ENCODE data around the gene OR8B3. TPM values are rescaled to one million over a fixed set of nuclear protein-coding genes. Genes with fewer than 3 reads are reported as not detected.

The OR8B3 gene
- total and polyA plus RNA-seq, 2 donors (not counting 3 experiments of a cell fraction or from before 2014, with no cell fraction given) = not detected

- no TSS peak for BruUV-seq (replicated peaks)
Measured at GRCh38 chr11:124424384-124424921, 25.6 kb upstream of the OR8B3 start, which contains the start of gene OR8B4. Gene OR8B4 (minus strand): TSS chr11:124424871. CDS start chr11:124424871, 0 bp downstream.

More at GRCh38 chr11:124424384-124424921, 25.6 kb upstream of the OR8B3 start, which contains the start of gene OR8B4:
- ChIA-PET POLR2A (no interaction called here), CTCF (interaction anchor here (1.7 kb wide), 1 partner anchor 8 kb away, joined by 6 read pairs; no protein-coding TSS in a partner anchor)
- dilution Hi-C loops (cut with MboI; ENCODE audit: extremely low pct_ligation_motif_present, low sequenced_read_pairs) = no loop called here
- DNase-seq (ENCODE audit: low read depth, low spot score) = no peak
- no peak within 1 kb of the TSS for H3K27ac ChIP-seq (ENCODE audit: insufficient read depth, low read depth, low read length)
- no peaks in the 10 kb centered on the region for H3K36me3 ChIP-seq (ENCODE audit: control insufficient read depth in 2 of 2, extremely low read depth in 1 of 2, insufficient read depth in 2 of 2, low read length in 2 of 2)
- no peak within 1 kb of the TSS for H2AFZ ChIP-seq (ENCODE audit: low read depth, low read length)
- H3K9ac ChIP-seq (replicated peaks; ENCODE audit: extremely low read depth, insufficient read depth, low read length) = no peak within 1 kb of the TSS
- no peaks in the 10 kb centered on the region for H3K79me2 ChIP-seq (ENCODE audit: control insufficient read depth, insufficient read depth, low read length)
- no peak for FAIRE-seq
- peaks cover 0 to 3% of the 10 kb centered on the region in 2 experiments for H3K27me3 ChIP-seq (ENCODE audit: control insufficient read depth in 2 of 2, insufficient read depth in 2 of 2, low read length in 2 of 2)
- no peaks in the 10 kb centered on the region for H3K9me3 ChIP-seq (replicated peaks; ENCODE audit: control insufficient read depth, insufficient read depth, low read length)
- H3K4me3 ChIP-seq (replicated peaks in 1 of 3; ENCODE audit: insufficient read depth in 1 of 3, low read depth in 1 of 3, low read length in 3 of 3) = no peak within 1 kb of the TSS
- no peaks in the 10 kb centered on the region for H3K9me1 ChIP-seq (replicated peaks; ENCODE audit: control insufficient read depth, extremely low read depth, insufficient read depth, low read length)
- intact Hi-C loops (cut with micrococcal nuclease) = no loop called here
- H3K4me1 ChIP-seq (ENCODE audit: control insufficient read depth, extremely low read depth, insufficient read depth, low read length) = no peaks in the 10 kb centered on the region
- no peak within 1 kb of the TSS for H3K4me2 ChIP-seq (ENCODE audit: insufficient read depth, low read length)
- no peaks in the 10 kb centered on the region for H4K20me1 ChIP-seq (replicated peaks; ENCODE audit: control insufficient read depth, extremely low read depth, insufficient read depth, low read length)
- no peak for TF ChIP-seq CTCF (IDR thresholded peaks at IDR 0.05; ENCODE audit: extremely low read depth in 1 of 2, insufficient read depth in 1 of 2, low read depth in 1 of 2, low read length in 2 of 2)
- TF ChIP-seq GATA2 (IDR thresholded peaks at IDR 0.05; ENCODE audit: insufficient read depth, insufficient read length, low read depth, low read length) = no peak
- TF ChIP-seq MAX (IDR thresholded peaks at IDR 0.05; ENCODE audit: insufficient read depth, insufficient read length) = no peak
- TF ChIP-seq POLR2AphosphoS5 (IDR thresholded peaks at IDR 0.05; ENCODE audit: insufficient read depth, low read depth, low read length) = no peak
- no peak for TF ChIP-seq EZH2 (IDR thresholded peaks at IDR 0.05; ENCODE audit: borderline replicate concordance, low read depth, low read length, severe bottlenecking)
- TF ChIP-seq POLR2A (IDR thresholded peaks at IDR 0.05; ENCODE audit: low read depth, low read length) = no peak
- no peak for TF ChIP-seq JUN (IDR thresholded peaks at IDR 0.05; ENCODE audit: borderline replicate concordance, insufficient read depth, insufficient read length, low read depth)
- no peak for TF ChIP-seq FOS (IDR thresholded peaks at IDR 0.05; ENCODE audit: borderline replicate concordance, insufficient read depth, low read length)
- TF ChIP-seq MYC (IDR thresholded peaks at IDR 0.05; ENCODE audit: low read depth, low read length) = no peak

Measured in endothelial cell of umbilical vein (primary cell).